A673 (cell line): ENCODE measurements around the gene TEAD1.

Source experiments
- EZH2 ChIP-seq: fragments of 200-600 bp; sonication (generic); IDR thresholded peaks from 2 replicates; pipeline ENCODE4 v1.6.1; 2017; ENCODE audit warnings: borderline replicate concordance, low read depth, mild to moderate bottlenecking, mixed read lengths, antibody characterized with exemption, low read length; ENCODE audit not compliant: poor library complexity, severe bottlenecking
- TF ChIP-seq, protein P1 (sequence below): fragments of 300-800, 200-600 bp; sonication (generic); conservative IDR thresholded peaks from 2 replicates; pipeline ENCODE4 v1.5.1; 2017; ENCODE audit warnings: low read depth, mild to moderate bottlenecking, antibody characterized with exemption, low read length, moderate library complexity, mixed read lengths

- TF ChIP-seq, protein P1, sequence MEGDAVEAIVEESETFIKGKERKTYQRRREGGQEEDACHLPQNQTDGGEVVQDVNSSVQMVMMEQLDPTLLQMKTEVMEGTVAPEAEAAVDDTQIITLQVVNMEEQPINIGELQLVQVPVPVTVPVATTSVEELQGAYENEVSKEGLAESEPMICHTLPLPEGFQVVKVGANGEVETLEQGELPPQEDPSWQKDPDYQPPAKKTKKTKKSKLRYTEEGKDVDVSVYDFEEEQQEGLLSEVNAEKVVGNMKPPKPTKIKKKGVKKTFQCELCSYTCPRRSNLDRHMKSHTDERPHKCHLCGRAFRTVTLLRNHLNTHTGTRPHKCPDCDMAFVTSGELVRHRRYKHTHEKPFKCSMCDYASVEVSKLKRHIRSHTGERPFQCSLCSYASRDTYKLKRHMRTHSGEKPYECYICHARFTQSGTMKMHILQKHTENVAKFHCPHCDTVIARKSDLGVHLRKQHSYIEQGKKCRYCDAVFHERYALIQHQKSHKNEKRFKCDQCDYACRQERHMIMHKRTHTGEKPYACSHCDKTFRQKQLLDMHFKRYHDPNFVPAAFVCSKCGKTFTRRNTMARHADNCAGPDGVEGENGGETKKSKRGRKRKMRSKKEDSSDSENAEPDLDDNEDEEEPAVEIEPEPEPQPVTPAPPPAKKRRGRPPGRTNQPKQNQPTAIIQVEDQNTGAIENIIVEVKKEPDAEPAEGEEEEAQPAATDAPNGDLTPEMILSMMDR: no peak
- no peak for TF ChIP-seq EZH2
Observed at GRCh38 chr11:12829131-12829530, 154.9 kb downstream of the TEAD1 start.
